SK-N-SH (cell line): ENCODE data around the gene HSDL1. TPM values are rescaled to one million over a fixed set of nuclear protein-coding genes. Genes with fewer than 3 reads are reported as not detected.

Experiments used
- CTCF ChIA-PET: fragments of 300-600, 350-600 bp; formaldehyde crosslinking; extraction: SDS; loops from one replicate; lab custom pipeline; 2021; lab: Yijun Ruan, JAX
- POLR2A ChIA-PET: fragments of 350-600 bp; sonication (Branson Sonifier 250); formaldehyde crosslinking; extraction: SDS; loops from one replicate; lab custom pipeline; 2020; ENCODE audit warnings: antibody characterized with exemption, inconsistent platforms; lab: Yijun Ruan, JAX
- DNase-seq: peaks from one replicate; pipeline ENCODE4 v3.0.0; 2012
- H2AFZ ChIP-seq: fragments of 200-600 bp; sonication (generic); 2 replicates; pipeline ENCODE4 v1.8.1; 2016; ENCODE audit warnings: antibody characterized with exemption, mild to moderate bottlenecking, low read depth
- H3F3A ChIP-seq: fragments of 200-600 bp; sonication (generic); replicated peaks from 2 replicates; pipeline ENCODE3; 2016; ENCODE audit warnings: antibody characterized with exemption, mild to moderate bottlenecking; ENCODE audit not compliant: insufficient read depth
- H3K27ac ChIP-seq, 2 experiments: fragments of 200-500 bp in 1 of 2; fragments of 200-600 bp in 1 of 2; sonication (Bioruptor generic) in 1 of 2; sonication (generic), shearing (Covaris generic) in 1 of 2; 2 replicates each; pipeline versions ENCODE4 v1.5.1 to v1.6.1; 2014 to 2016; ENCODE audit warnings: low read depth in 2 of 2, inconsistent platforms in 1 of 2, low read length in 1 of 2, mild to moderate bottlenecking in 1 of 2, mixed read lengths in 1 of 2
- H3K27me3 ChIP-seq: fragments of 200-600 bp; sonication (generic), shearing (Covaris generic); 2 replicates; pipeline ENCODE4 v1.6.1; 2016; ENCODE audit warnings: mixed run types; ENCODE audit not compliant: insufficient read depth
- H3K36me3 ChIP-seq, 2 experiments: fragments of 200-500 bp in 1 of 2; fragments of 200-600 bp in 1 of 2; sonication (Bioruptor generic) in 1 of 2; sonication (generic) in 1 of 2; replicated peaks in 1 of 2; 2 replicates each; pipeline versions ENCODE3 to v1.5.1; 2014 to 2016; ENCODE audit warnings: low read length in 1 of 2, mild to moderate bottlenecking in 1 of 2; ENCODE audit not compliant: insufficient read depth in 2 of 2, control insufficient read depth in 1 of 2
- H3K4me1 ChIP-seq, 2 experiments: fragments of 200-500 bp in 1 of 2; fragments of 200-600 bp in 1 of 2; sonication (Bioruptor generic) in 1 of 2; sonication (generic), shearing (Covaris generic) in 1 of 2; 2 replicates each; pipeline versions ENCODE4 v1.5.1 to v1.6.1; 2014 to 2016; ENCODE audit warnings: low read depth in 1 of 2, low read length in 1 of 2, mixed run types in 1 of 2; ENCODE audit not compliant: insufficient read depth in 2 of 2, control insufficient read depth in 1 of 2
- H3K4me2 ChIP-seq: fragments of 200-600 bp; sonication (generic), shearing (Covaris generic); 2 replicates; pipeline ENCODE4 v1.6.1; 2017; ENCODE audit warnings: mixed run types
- H3K4me3 ChIP-seq, 2 experiments: fragments of 200-500 bp in 1 of 2; fragments of 200-600 bp in 1 of 2; sonication (Bioruptor generic) in 1 of 2; sonication (generic), shearing (Covaris generic) in 1 of 2; 2 replicates each; pipeline versions ENCODE4 v1.5.1 to v1.8.1; 2014 to 2016; ENCODE audit warnings: low read depth in 2 of 2, inconsistent platforms in 1 of 2, low read length in 1 of 2, mild to moderate bottlenecking in 1 of 2, mixed read lengths in 1 of 2, moderate library complexity in 1 of 2
- H3K79me2 ChIP-seq: fragments of 200-600 bp; sonication (generic); 2 replicates; pipeline ENCODE4 v1.8.1; 2017; ENCODE audit warnings: mild to moderate bottlenecking; ENCODE audit not compliant: insufficient read depth
- H3K9ac ChIP-seq: fragments of 200-600 bp; sonication (generic); 2 replicates; pipeline ENCODE4 v1.6.1; 2017; ENCODE audit warnings: mixed run types
- H3K9me2 ChIP-seq: fragments of 200-600 bp; sonication (generic); 2 replicates; pipeline ENCODE4 v1.6.1; 2017; ENCODE audit warnings: mixed run types
- H3K9me3 ChIP-seq: fragments of 200-600 bp; sonication (generic); 2 replicates; pipeline ENCODE4 v1.6.1; 2017; ENCODE audit warnings: mixed run types, mild to moderate bottlenecking, moderate library complexity
- H4K20me1 ChIP-seq: fragments of 200-600 bp; sonication (generic); 2 replicates; pipeline ENCODE4 v1.6.1; 2017; ENCODE audit warnings: mild to moderate bottlenecking, mixed run types; ENCODE audit not compliant: insufficient read depth
- EZH2phosphoT487 ChIP-seq: fragments of 200-600 bp; sonication (generic); IDR thresholded peaks from 2 replicates; pipeline ENCODE4 v1.6.1; 2017; ENCODE audit warnings: low read depth, mixed run types, mild to moderate bottlenecking, antibody characterized with exemption, moderate library complexity, borderline replicate concordance
- FOXM1 ChIP-seq: IDR thresholded peaks from 2 replicates; pipeline ENCODE4 v1.4.0; 2012; ENCODE audit warnings: low read depth, mild to moderate bottlenecking
- MAX ChIP-seq: IDR thresholded peaks from 2 replicates; pipeline ENCODE4 v1.4.0; 2012; ENCODE audit warnings: low read depth
- MEF2A ChIP-seq: IDR thresholded peaks from 2 replicates; pipeline ENCODE4 v1.4.0; 2012; ENCODE audit warnings: low read depth, borderline replicate concordance
- NFIC ChIP-seq: IDR thresholded peaks from 2 replicates; pipeline ENCODE4 v1.4.0; 2012; ENCODE audit warnings: borderline replicate concordance
- NRF1 ChIP-seq: IDR thresholded peaks from 2 replicates; pipeline ENCODE4 v1.6.1; 2012; ENCODE audit warnings: low read depth, mild to moderate bottlenecking, low read length
- RAD21 ChIP-seq: IDR thresholded peaks from 2 replicates; pipeline ENCODE4 v1.6.1; 2012; ENCODE audit warnings: mild to moderate bottlenecking, low read length
- RCOR1 ChIP-seq: fragments of 150-350 bp; IDR thresholded peaks from 2 replicates; pipeline ENCODE4 v1.6.1; 2017; ENCODE audit warnings: antibody characterized with exemption, low read length
- REST ChIP-seq: IDR thresholded peaks from 2 replicates; pipeline ENCODE4 v1.6.1; 2012; ENCODE audit warnings: mild to moderate bottlenecking, low read depth, low read length, moderate library complexity
- RFX5 ChIP-seq: IDR thresholded peaks from 2 replicates; pipeline ENCODE4 v1.6.1; 2012; ENCODE audit warnings: mild to moderate bottlenecking, improper control_type of control experiment, low read length
- SMC3 ChIP-seq: IDR thresholded peaks from 2 replicates; pipeline ENCODE4 v1.6.1; 2012; ENCODE audit warnings: low read depth, low read length, improper control_type of control experiment
- TCF12 ChIP-seq: IDR thresholded peaks from 2 replicates; pipeline ENCODE4 v1.4.0; 2012
- TEAD4 ChIP-seq: IDR thresholded peaks from 2 replicates; pipeline ENCODE4 v1.4.0; 2012; ENCODE audit warnings: mild to moderate bottlenecking, borderline replicate concordance; ENCODE audit not compliant: insufficient read depth
- USF2 ChIP-seq: fragments of 150-350 bp; IDR thresholded peaks from 2 replicates; pipeline ENCODE4 v1.6.1; 2017; ENCODE audit warnings: antibody characterized with exemption, low read length, low read depth, borderline replicate concordance
- WGBS: methylation state at CpG from one replicate; pipeline ENCODE4 v1.1.6; 2017; ENCODE audit warnings: low lambda C conversion rate; 5-methylcytosine and 5-hydroxymethylcytosine counted together
- polyA plus RNA-seq, 3 experiments: library from polyadenylated mRNA; depleted of rRNA; stranded (reverse); fragments of >200 nt; gene quantifications; 2 replicates each; pipeline ENCODE4 v1.2.3, GENCODE V29; 2012

HSDL1 gene
- polyA plus RNA-seq, 1 of the 3 experiments (the other 2 are of a cell fraction) = 14.5 TPM

GRCh38 chr16:84098939-84099338, 46.0 kb downstream of the HSDL1 start:
- no peak for DNase-seq
- TF ChIP-seq RAD21 = no peak
- Histone ChIP-seq H3K27ac (no peak overlapping the region), H3K9me3 (no peaks in the 10 kb centered on the region), H3K4me1 (peaks cover 0 to 7% of the 10 kb centered on the region in 2 experiments; a peak in 1 of 4 replicates), H3F3A (peaks cover 9% of the 10 kb centered on the region), H3K9ac (no peak overlapping the region), H3K27me3 (no peaks in the 10 kb centered on the region), H4K20me1 (peaks cover 34% of the 10 kb centered on the region), H3K79me2 (peaks cover 46% of the 10 kb centered on the region), H3K36me3 (peaks cover 41 to 50% of the 10 kb centered on the region in 2 experiments), H3K9me2 (no peaks in the 10 kb centered on the region), H3K4me3 (no peak overlapping the region), H3K4me2 (0 out of 2 replicates have a peak overlapping the region, but pooled peaks have one; percentile 31), H2AFZ (no peak overlapping the region)
- ChIA-PET CTCF (interaction anchor here (0.6 to 4.9 kb wide), 2 partner anchors 15 to 85 kb away, joined by 4 to 29 read pairs; no protein-coding TSS in a partner anchor), POLR2A (no interaction called here)
- WGBS = 95% methylated on average over 7 of the region's 7 CpGs

GRCh38 chr16:84096447-84097005, 48.5 kb downstream of the HSDL1 start:
- Histone ChIP-seq H3K27ac (no peak overlapping the region), H2AFZ (no peak overlapping the region), H3K27me3 (no peaks in the 10 kb centered on the region), H3K4me3 (no peak overlapping the region), H3K36me3 (peaks cover 48 to 71% of the 10 kb centered on the region in 2 experiments), H4K20me1 (peaks cover 22% of the 10 kb centered on the region), H3K4me1 (peaks cover 0 to 7% of the 10 kb centered on the region in 2 experiments; a peak in 1 of 4 replicates), H3K9me2 (no peaks in the 10 kb centered on the region), H3K9me3 (no peaks in the 10 kb centered on the region), H3K9ac (no peak overlapping the region), H3K79me2 (peaks cover 24% of the 10 kb centered on the region), H3F3A (peaks cover 5% of the 10 kb centered on the region), H3K4me2 (no peak overlapping the region)
- 72% methylated on average over 4 of the region's 4 CpGs for WGBS
- no peak for DNase-seq
- TF ChIP-seq TEAD4 (no peak), RAD21 (no peak), RCOR1 (no peak), MAX (no peak), SMC3 (no peak), RFX5 (no peak), TCF12 (no peak), EZH2phosphoT487 (no peak), NRF1 (no peak), NFIC (no peak), FOXM1 (no peak), USF2 (no peak), REST (no peak), MEF2A (no peak)
- ChIA-PET POLR2A (no interaction called here), CTCF (interaction anchor here (1.0 to 1.4 kb wide), 6 partner anchors 10 to 211 kb away, joined by 3 to 10 read pairs (median 3); partner anchors contain the start of gene MBTPS1)
